ENCODE measurements around the gene ATIC.

DNA sequence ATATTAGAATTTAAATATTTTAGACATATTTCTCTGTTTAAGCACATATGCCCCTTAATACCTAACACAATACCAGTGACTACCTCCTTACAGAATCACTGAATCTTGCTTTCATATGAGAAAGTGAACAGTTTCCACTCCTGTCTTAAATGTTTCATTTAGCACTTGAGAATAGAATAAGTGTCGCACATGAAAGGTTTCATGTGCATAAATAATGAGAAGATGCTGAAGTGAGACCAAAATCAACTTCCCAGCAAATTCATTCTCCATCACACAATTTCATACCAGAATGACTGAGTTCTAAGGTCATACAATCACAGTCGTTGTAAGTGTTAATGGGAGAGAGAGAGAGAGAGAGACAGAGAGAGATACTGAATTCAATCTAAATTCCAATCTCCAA, 51.2 kb downstream of the ATIC start:
- TF ChIP-seq, protein P1, sequence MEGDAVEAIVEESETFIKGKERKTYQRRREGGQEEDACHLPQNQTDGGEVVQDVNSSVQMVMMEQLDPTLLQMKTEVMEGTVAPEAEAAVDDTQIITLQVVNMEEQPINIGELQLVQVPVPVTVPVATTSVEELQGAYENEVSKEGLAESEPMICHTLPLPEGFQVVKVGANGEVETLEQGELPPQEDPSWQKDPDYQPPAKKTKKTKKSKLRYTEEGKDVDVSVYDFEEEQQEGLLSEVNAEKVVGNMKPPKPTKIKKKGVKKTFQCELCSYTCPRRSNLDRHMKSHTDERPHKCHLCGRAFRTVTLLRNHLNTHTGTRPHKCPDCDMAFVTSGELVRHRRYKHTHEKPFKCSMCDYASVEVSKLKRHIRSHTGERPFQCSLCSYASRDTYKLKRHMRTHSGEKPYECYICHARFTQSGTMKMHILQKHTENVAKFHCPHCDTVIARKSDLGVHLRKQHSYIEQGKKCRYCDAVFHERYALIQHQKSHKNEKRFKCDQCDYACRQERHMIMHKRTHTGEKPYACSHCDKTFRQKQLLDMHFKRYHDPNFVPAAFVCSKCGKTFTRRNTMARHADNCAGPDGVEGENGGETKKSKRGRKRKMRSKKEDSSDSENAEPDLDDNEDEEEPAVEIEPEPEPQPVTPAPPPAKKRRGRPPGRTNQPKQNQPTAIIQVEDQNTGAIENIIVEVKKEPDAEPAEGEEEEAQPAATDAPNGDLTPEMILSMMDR (conservative IDR thresholded peaks at IDR 0.05; ENCODE audit: low read length): no peak
- no peak for TF ChIP-seq EZH2phosphoT487 (IDR thresholded peaks at IDR 0.05; ENCODE audit: borderline replicate concordance, low read depth, low read length)
